GM19328 (cell line): ENCODE measurements around the gene KPNB1.

Source experiments
- ATAC-seq: cut with Tn5 transposase; IDR thresholded peaks from one replicate; pipeline ENCODE4 v1.9.1; 2021; ENCODE audit warnings: mild to moderate bottlenecking, moderate library complexity; ENCODE audit not compliant: unreplicated experiment

Gene KPNB1

GRCh38 chr17:47649153-47649971, at the start of gene KPNB1:
Gene KPNB1 (plus strand): TSS chr17:47649919. CDS start chr17:47650245, 326 bp downstream.
- ATAC-seq, result peak; percentile 81

GRCh38 chr17:47603830-47604597, 45.7 kb upstream of the KPNB1 start:
- ATAC-seq, result no peak

GRCh38 chr17:47604598-47604927, 45.2 kb upstream of the KPNB1 start:
- ATAC-seq, result no peak

- no peak for ATAC-seq
These were observed 44.7 kb upstream of the KPNB1 start for GRCh38 chr17:47605011-47605410.

- ATAC-seq, result no peak
These were observed 42.2 kb upstream of the KPNB1 start for GRCh38 chr17:47607481-47607880.

GRCh38 chr17:47611372-47612350, 38.1 kb upstream of the KPNB1 start:
- no peak for ATAC-seq

GRCh38 chr17:47615766-47616424, 33.8 kb upstream of the KPNB1 start:
- ATAC-seq, result no peak

- ATAC-seq, result no peak
These were observed 31.3 kb upstream of the KPNB1 start for GRCh38 chr17:47618410-47618809.

GRCh38 chr17:47620503-47621245, 29.0 kb upstream of the KPNB1 start:
- no peak for ATAC-seq

GRCh38 chr17:47621293-47622179, 28.2 kb upstream of the KPNB1 start:
- ATAC-seq, result no peak

GRCh38 chr17:47622180-47622549, 27.6 kb upstream of the KPNB1 start:
- ATAC-seq, result no peak

- ATAC-seq, result no peak
These were observed 25.0 kb upstream of the KPNB1 start for GRCh38 chr17:47624727-47625068.

GRCh38 chr17:47628014-47628566, 21.6 kb upstream of the KPNB1 start:
- no peak for ATAC-seq

- no peak for ATAC-seq
These were observed 19.9 kb upstream of the KPNB1 start for GRCh38 chr17:47629826-47630225.

- no peak for ATAC-seq
These were observed 19.1 kb upstream of the KPNB1 start for GRCh38 chr17:47630614-47631013.

- no peak for ATAC-seq
These were observed 16.7 kb upstream of the KPNB1 start for GRCh38 chr17:47632991-47633390.

- ATAC-seq, result no peak
These were observed 15.7 kb upstream of the KPNB1 start for GRCh38 chr17:47633996-47634395.

- no peak for ATAC-seq
These were observed 14.8 kb upstream of the KPNB1 start for GRCh38 chr17:47634870-47635269.

GRCh38 chr17:47635734-47636133, 14.0 kb upstream of the KPNB1 start:
- no peak for ATAC-seq
